Right ventricle myocardium inferior (tissue), 1 donor: Measurements from ENCODE around the gene IDS. TPM values are rescaled to one million over a fixed set of nuclear protein-coding genes. Genes with fewer than 3 reads are reported as not detected.
"Not testable (repeated sequence)": the region's sequence is repeated elsewhere in the genome, so short reads cannot be mapped to it uniquely, and the experiment has no call there.

Experiments
- ATAC-seq: fragments of 200-7000 bp; cut with Tn5 transposase; one replicate; pipeline ENCODE4 v1.9.1; 2020; ENCODE audit warnings: mild to moderate bottlenecking, moderate library complexity
- DNase-seq: peaks from one replicate; pipeline ENCODE4 v3.0.0; 2021; ENCODE audit errors: missing footprints
- intact Hi-C: fragments of 100-400 bp; cut with DNase I; formaldehyde crosslinking; loops from one replicate; pipeline ENCODE4 v1.11.0; 2022
- long read RNA-seq: library from polyadenylated mRNA; unstranded; transcript quantifications from one replicate; pipeline ENCODE4 v2.0.0, GENCODE V29; 2021
- total RNA-seq: library from RNA; stranded (reverse); fragmentation: NEBNext Ultra II Directional; extraction: Animal tissue kit (Norgen Biotek cat#: 25700); gene quantifications from one replicate; pipeline ENCODE4 v1.2.1, GENCODE V29; 2021
- donor health status: DM: no; HTN: yes; CAD: no; lungs with severe emphysema.

IDS gene, protein sequence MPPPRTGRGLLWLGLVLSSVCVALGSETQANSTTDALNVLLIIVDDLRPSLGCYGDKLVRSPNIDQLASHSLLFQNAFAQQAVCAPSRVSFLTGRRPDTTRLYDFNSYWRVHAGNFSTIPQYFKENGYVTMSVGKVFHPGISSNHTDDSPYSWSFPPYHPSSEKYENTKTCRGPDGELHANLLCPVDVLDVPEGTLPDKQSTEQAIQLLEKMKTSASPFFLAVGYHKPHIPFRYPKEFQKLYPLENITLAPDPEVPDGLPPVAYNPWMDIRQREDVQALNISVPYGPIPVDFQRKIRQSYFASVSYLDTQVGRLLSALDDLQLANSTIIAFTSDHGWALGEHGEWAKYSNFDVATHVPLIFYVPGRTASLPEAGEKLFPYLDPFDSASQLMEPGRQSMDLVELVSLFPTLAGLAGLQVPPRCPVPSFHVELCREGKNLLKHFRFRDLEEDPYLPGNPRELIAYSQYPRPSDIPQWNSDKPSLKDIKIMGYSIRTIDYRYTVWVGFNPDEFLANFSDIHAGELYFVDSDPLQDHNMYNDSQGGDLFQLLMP
- 77.6 TPM for total RNA-seq
- long read RNA-seq, full-length matches to known transcripts: 8 of 48 reads
- long read RNA-seq, partial matches to known transcripts: 3 of 48 reads
- long read RNA-seq, other reads (novel, unspliced or antisense): 37 of 48 reads

DNA sequence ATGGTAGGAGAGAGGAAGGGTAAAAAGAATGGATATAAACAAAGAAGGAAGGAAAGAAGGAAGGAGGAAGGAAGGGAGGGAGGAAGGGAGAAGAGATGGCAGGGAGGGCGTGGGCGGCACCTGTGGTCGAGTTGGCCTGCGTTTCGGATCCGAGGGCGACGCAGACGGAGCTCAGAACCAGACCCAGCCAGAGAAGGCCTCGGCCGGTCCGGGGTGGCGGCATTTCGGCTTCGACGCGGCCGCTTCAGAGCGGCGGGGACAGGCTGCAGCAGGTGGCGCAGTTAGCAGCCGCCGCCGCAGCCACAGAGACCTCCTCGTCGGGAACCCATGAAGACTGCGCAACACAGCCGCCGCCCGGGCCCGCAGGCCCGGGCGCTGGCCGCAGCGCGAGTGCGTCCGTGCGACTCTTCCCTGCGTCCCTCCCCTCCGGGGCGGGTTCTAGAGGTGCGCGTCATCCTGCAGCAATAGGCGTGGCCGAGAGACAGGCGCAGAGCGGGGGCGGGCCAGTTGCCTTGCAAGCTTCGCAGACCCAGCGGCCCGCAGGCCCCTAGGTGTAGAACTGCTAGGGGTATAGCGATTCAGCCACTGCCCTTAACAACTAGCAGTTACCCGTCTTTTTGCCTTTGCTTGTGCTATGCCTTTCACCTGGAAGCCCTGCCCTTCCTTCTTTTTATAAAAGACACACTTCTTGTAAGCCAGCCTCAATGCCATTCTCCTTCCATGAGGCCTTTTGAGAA, at the start of gene IDS:
TSS of gene IDS (minus strand) at position 392 of the 737 bp plus-strand sequence. CDS start at position 223, 169 bp downstream.
- intact Hi-C loops: loop anchor here (2.0 kb wide), 1 partner anchor 36 kb away; the partner anchor contains the start of gene EOLA1
- DNase-seq (peak; percentile 95), ATAC-seq (peak; percentile 98)

GRCh38 chrX:149551939-149552248, 46.8 kb upstream of the IDS start:
- not testable (repeated sequence) for DNase-seq, ATAC-seq

GRCh38 chrX:149551245-149551938, 46.3 kb upstream of the IDS start:
- DNase-seq, ATAC-seq, intact Hi-C loops: not testable (repeated sequence)

More at GRCh38 chrX:149551939-149552248, 46.8 kb upstream of the IDS start:
- intact Hi-C loops: not testable (repeated sequence)

DNA sequence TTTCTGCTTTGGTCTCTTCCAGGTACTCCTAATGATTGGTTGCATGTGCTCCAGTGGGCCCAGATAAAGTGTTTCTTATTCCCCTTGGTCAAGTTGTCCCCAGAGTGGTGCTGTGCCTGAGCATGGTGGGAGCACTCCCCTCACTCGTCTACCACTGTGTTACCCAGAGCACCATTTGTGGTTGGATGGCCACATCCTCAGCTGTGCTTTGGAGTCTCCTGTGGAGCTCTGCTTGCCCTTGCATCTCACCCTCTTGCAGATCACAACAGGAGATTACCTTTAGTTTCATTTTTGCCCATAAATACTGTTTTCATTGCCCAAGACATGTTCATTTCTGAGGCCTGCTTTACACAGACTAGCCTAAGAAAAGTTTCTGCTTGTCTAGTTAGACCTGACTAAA, 45.3 kb upstream of the IDS start:
- intact Hi-C loops, DNase-seq, ATAC-seq: not testable (repeated sequence)

GRCh38 chrX:149549701-149550100, 44.6 kb upstream of the IDS start, which contains the start of gene HSFX3:
HSFX3 (minus strand) TSS chrX:149549924; CDS start chrX:149549852, 72 bp downstream.
- not testable (repeated sequence) for ATAC-seq, DNase-seq

GRCh38 chrX:149547782-149548181, 42.7 kb upstream of the IDS start:
- intact Hi-C loops, ATAC-seq, DNase-seq: not testable (repeated sequence)

More at GRCh38 chrX:149549701-149550100, 44.6 kb upstream of the IDS start, which contains the start of gene HSFX3:
- intact Hi-C loops: not testable (repeated sequence)

DNA sequence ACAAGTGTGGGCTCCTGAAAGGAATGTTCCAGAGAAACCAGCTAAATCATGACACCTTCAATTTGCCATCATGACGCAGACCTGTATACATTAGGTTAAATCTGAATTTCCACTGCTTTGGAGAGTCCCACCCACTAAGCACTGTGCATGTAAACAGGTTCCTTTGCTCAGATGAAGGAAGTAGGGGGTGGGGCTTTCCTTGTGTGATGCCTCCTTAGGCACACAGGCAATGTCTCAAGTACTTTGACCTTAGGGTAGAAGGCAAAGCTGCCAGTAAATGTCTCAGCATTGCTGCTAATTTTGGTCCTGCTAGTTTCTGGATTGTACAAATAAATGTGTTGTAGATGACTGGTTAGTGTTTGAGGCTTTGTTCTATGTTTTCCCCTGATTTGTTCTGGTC, 41.9 kb upstream of the IDS start:
- ATAC-seq, DNase-seq, intact Hi-C loops: not testable (repeated sequence)

- intact Hi-C loops, DNase-seq, ATAC-seq: not testable (repeated sequence)
Measured at GRCh38 chrX:149545545-149546543, 40.7 kb upstream of the IDS start.

GRCh38 chrX:149541521-149542047, 36.5 kb upstream of the IDS start:
- intact Hi-C loops: loop anchor here (2.0 kb wide), 1 partner anchor 37 kb away; the partner anchor contains the start of gene IDS
- DNase-seq (no peak), ATAC-seq (no peak)

DNA sequence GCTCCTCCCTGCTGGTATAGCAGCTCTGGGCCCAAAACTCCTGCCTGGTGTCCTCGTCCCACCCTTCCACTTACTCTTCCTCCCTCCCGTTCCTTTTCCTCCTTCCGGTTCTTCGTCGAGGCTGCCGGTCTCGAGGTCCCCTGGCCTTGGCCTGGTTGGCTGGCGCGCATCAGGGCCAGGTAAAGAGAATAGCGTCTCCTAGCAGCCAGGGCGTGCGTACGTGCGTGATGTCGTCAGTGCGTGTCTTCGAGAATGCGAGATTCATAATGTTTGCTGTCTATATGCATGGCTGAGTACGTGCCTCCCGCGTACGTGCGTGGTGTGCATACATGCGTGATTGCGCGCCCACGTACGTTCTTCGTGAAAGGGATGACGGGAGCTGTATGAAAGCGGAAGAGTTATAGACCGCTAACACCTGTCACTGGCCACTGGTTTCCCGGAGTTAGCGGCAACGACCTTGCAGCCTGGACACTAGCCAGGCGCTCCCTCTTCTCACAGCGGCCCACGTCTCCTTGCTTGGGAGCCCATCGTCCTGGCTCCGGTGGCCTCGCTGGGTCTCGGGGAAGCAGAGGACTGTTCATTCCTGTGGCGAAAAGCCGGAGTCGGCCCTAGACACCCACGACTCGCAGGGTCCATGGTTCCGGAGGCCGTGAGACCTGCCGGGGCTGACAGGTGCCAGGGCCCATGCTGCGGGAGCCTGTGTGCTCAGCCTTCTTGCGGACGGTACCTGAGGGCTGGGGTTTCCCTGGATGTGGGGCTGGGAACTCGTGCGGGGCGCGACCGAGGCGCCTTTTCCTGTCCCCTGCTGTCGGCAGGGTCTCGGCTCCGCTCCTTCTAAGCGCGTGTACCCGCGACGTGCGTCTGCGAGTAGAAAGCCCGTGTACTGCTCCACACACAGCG, 35.8 kb upstream of the IDS start, which contains the start of gene EOLA1:
TSS of gene EOLA1 (plus strand) at position 392 of the 900 bp plus-strand sequence. CDS start 4,619 bp downstream, outside the sequence.
- intact Hi-C loops: loop anchor here (2.0 kb wide), 1 partner anchor 36 kb away; the partner anchor contains the start of gene IDS
- peak; percentile 64 for ATAC-seq
- DNase-seq: peak; percentile 97

GRCh38 chrX:149540131-149540620, 35.1 kb upstream of the IDS start:
- DNase-seq: peak; percentile 96
- ATAC-seq: peak; percentile 84
- intact Hi-C loops: loop anchor here (2.0 kb wide), 1 partner anchor 35 kb away; the partner anchor contains the start of gene IDS

GRCh38 chrX:149539283-149540130, 34.4 kb upstream of the IDS start:
- DNase-seq (peak; percentile 93), ATAC-seq (peak; percentile 76)
- intact Hi-C loops: loop anchor here (2.0 kb wide), 1 partner anchor 35 kb away; the partner anchor contains the start of gene IDS

DNA sequence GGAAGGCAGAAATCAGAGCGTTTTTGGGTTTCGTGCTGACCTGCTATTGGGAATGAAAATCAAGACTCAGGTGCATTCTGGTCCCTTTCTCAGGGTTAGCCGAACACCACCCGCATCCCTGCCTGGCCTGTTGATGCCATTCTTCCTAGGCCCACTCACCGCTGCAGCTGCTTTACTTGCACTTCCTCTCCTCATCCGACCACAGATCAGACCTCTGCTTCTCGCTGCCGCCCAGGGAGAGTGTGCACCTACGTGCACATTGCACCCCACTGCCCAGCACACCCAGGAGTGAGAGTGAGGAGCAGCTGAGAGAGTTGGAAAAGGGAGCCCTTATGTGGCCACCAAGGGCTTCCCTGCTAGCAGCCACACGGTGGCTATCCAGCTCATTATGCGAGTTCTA, 32.4 kb upstream of the IDS start:
- intact Hi-C loops, DNase-seq, ATAC-seq: not testable (repeated sequence)

- DNase-seq, intact Hi-C loops, ATAC-seq: not testable (repeated sequence)
Measured at GRCh38 chrX:149534926-149535602, 30.0 kb upstream of the IDS start.
